ENCODE results near the gene PPP4R3C. TPM values are rescaled to one million over a fixed set of nuclear protein-coding genes. Genes with fewer than 3 reads are reported as not detected.

The PPP4R3C gene
- not detected in 2 replicates for total RNA-seq

GRCh38 chrX:27463187-27463586 is at the start of gene PPP4R3C:
Gene PPP4R3C (minus strand): TSS chrX:27463341. CDS start chrX:27463296, 45 bp downstream.

Other genes with a start within 250 kb of the PPP4R3C start
- not detected in 2 replicates for gene DCAF8L2, start 127.0 kb upstream of the PPP4R3C start, total RNA-seq

Measured in tracheal epithelial cell (primary cell).